ENCODE measurements around the gene MCM3AP. TPM values are rescaled to one million over a fixed set of nuclear protein-coding genes. Genes with fewer than 3 reads are reported as not detected.

MCM3AP gene
- total RNA-seq, 2 experiments from 2014 or later: 94.3 to 96.5 TPM

GRCh38 chr21:46191257-46191685 is 94.1 kb downstream of the MCM3AP start:
- ATAC-seq (ENCODE audit: poor library complexity) (no peak), DNase-seq (no peak)
- ChIA-PET CTCF (no interaction called here), POLR2A (no interaction called here)
- Mint-ChIP-seq H3K9me3 (no peaks in the 10 kb centered on the region), H3K36me3 (ENCODE audit: low read depth) (peaks cover 24% of the 10 kb centered on the region), H3K27ac (no peak overlapping the region), H3K4me3 (no peak overlapping the region), H3K27me3 (no peaks in the 10 kb centered on the region), H3K4me1 (ENCODE audit: low read depth) (no peaks in the 10 kb centered on the region)
- Histone ChIP-seq H3K4me3 (ENCODE audit: low read length) (no peak overlapping the region), H3K4me1 (ENCODE audit: insufficient read depth, low read length) (no peaks in the 10 kb centered on the region), H3K27me3 (ENCODE audit: control insufficient read depth in 1 of 2, insufficient read depth in 2 of 2, low read length in 2 of 2) (no peaks in the 10 kb centered on the region), H3K27ac (ENCODE audit: low read depth in 1 of 2, low read length in 2 of 2) (no peak overlapping the region), H3K36me3 (ENCODE audit: insufficient read depth, low read length) (peaks cover 25% of the 10 kb centered on the region), H3K9me3 (ENCODE audit: control insufficient read depth in 1 of 2, insufficient read depth in 1 of 2, low read length in 2 of 2) (no peaks in the 10 kb centered on the region)
- intact Hi-C loops (cut with DNase I, micrococcal nuclease): no loop called here
- no peak for TF ChIP-seq CTCF (IDR thresholded peaks at IDR 0.05)

GRCh38 chr21:46190491-46191131 is 94.8 kb downstream of the MCM3AP start:
- no peaks in the 10 kb centered on the region for H3K27me3 Mint-ChIP-seq
- H3K4me3 ChIP-seq (ENCODE audit: low read length): no peak overlapping the region
- no peak for ATAC-seq (ENCODE audit: poor library complexity)
- ChIA-PET CTCF (no interaction called here), POLR2A (no interaction called here)
- H3K9me3 ChIP-seq (ENCODE audit: control insufficient read depth in 1 of 2, insufficient read depth in 1 of 2, low read length in 2 of 2): no peaks in the 10 kb centered on the region
- H3K4me3 Mint-ChIP-seq: no peak overlapping the region
- no peaks in the 10 kb centered on the region for H3K27me3 ChIP-seq (ENCODE audit: control insufficient read depth in 1 of 2, insufficient read depth in 2 of 2, low read length in 2 of 2)
- no peak overlapping the region for H3K27ac Mint-ChIP-seq
- H3K36me3 Mint-ChIP-seq (ENCODE audit: low read depth): peaks cover 22% of the 10 kb centered on the region
- peaks cover 2% of the 10 kb centered on the region for H3K4me1 ChIP-seq (ENCODE audit: insufficient read depth, low read length)
- DNase-seq: peak in 1 of 14 experiments; percentile 15
- H3K9me3 Mint-ChIP-seq: no peaks in the 10 kb centered on the region
- TF ChIP-seq CTCF (IDR thresholded peaks at IDR 0.05): no peak
- no peak overlapping the region for H3K27ac ChIP-seq (ENCODE audit: low read depth in 1 of 2, low read length in 2 of 2)
- intact Hi-C loops (cut with DNase I, micrococcal nuclease): no loop called here
- H3K36me3 ChIP-seq (ENCODE audit: insufficient read depth, low read length): peaks cover 20% of the 10 kb centered on the region
- H3K4me1 Mint-ChIP-seq (ENCODE audit: low read depth): peaks cover 1% of the 10 kb centered on the region

- no peak for TF ChIP-seq CTCF (IDR thresholded peaks at IDR 0.05)
- H3K27ac Mint-ChIP-seq: no peak overlapping the region
- H3K4me3 ChIP-seq (ENCODE audit: low read length): no peak overlapping the region
- H3K27me3 Mint-ChIP-seq: no peaks in the 10 kb centered on the region
- peaks cover 7% of the 10 kb centered on the region for H3K4me1 Mint-ChIP-seq (ENCODE audit: low read depth)
- ATAC-seq (ENCODE audit: poor library complexity) (no peak), DNase-seq (no peak)
- no peaks in the 10 kb centered on the region for H3K9me3 ChIP-seq (ENCODE audit: control insufficient read depth in 1 of 2, insufficient read depth in 1 of 2, low read length in 2 of 2)
- peaks cover 17% of the 10 kb centered on the region for H3K36me3 Mint-ChIP-seq (ENCODE audit: low read depth)
- no peak overlapping the region for H3K27ac ChIP-seq (ENCODE audit: low read depth in 1 of 2, low read length in 2 of 2)
- peaks cover 17% of the 10 kb centered on the region for H3K36me3 ChIP-seq (ENCODE audit: insufficient read depth, low read length)
- intact Hi-C loops (cut with DNase I, micrococcal nuclease): loop anchor here in 1 of 2 experiments (5.0 to 10.0 kb wide), 2 partner anchors 95 to 137 kb away; partner anchors contain the start of gene COL6A2
- CTCF ChIA-PET: no interaction called here
- H3K4me1 ChIP-seq (ENCODE audit: insufficient read depth, low read length): peaks cover 6% of the 10 kb centered on the region
- POLR2A ChIA-PET: no interaction called here
- no peak overlapping the region for H3K4me3 Mint-ChIP-seq
- H3K9me3 Mint-ChIP-seq: no peaks in the 10 kb centered on the region
- no peaks in the 10 kb centered on the region for H3K27me3 ChIP-seq (ENCODE audit: control insufficient read depth in 1 of 2, insufficient read depth in 2 of 2, low read length in 2 of 2)
Measured at GRCh38 chr21:46189959-46190490, 95.4 kb downstream of the MCM3AP start.

All from CD4-positive, alpha-beta T cell (primary cell).